Stimulated activated CD4-positive, alpha-beta T cell treated with anti-CD3 and anti-CD28 coated beads, Interleukin-4, amount 100 ng/mL, for 4 hours (primary cell): Measurements from ENCODE around the gene DSTN.
A peak's percentile ranks its signal among the peaks of the same experiment; 100 is the strongest.

Experiments used
- DNase-seq, 2 experiments: peaks; one replicate each; pipeline ENCODE4 v3.0.0-alpha.2; 2020

Gene DSTN

DNA sequence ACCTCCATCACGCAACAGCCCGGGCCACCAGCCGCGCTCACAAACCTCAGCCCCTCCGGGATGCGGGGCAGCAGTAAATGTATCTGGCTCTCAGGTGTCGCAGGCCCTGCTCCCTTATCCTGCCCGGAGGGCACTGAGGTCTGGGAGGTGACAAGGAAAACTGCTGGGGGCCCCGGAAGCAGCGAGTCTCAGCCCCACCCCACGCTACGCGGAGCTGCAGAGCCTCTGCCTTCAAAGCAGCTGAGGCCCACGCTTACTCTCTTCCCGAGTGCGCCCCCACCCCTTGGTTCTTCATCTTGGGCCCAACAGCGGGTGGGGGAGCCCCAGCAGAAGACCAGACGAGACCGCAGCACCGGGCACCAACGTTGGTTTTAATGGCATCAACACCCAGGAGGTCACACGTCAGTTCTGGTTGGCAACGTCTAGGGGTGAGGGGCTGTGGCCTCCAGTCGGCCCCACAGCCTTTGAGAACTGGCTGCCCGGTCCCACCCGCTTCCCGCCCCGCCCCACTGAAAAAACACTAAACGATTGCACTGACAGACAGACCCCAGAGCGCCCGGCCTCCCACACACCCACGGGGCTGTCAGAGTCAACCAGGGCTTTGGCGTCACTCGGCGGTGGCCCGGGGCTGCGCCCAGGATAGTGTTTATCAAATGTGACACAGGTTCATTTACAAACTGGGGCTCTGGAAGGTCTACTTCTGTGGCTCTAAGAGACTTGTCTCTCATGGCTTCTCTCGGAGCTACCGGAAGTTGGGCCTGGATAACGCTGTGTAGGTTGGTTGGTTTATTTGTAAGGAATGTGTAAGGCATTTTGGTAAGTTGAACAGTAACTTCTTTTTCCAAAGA lies 43.7 kb downstream of the DSTN start:
- DNase-seq = peak in 1 of 2 experiments; percentile 1

DNA sequence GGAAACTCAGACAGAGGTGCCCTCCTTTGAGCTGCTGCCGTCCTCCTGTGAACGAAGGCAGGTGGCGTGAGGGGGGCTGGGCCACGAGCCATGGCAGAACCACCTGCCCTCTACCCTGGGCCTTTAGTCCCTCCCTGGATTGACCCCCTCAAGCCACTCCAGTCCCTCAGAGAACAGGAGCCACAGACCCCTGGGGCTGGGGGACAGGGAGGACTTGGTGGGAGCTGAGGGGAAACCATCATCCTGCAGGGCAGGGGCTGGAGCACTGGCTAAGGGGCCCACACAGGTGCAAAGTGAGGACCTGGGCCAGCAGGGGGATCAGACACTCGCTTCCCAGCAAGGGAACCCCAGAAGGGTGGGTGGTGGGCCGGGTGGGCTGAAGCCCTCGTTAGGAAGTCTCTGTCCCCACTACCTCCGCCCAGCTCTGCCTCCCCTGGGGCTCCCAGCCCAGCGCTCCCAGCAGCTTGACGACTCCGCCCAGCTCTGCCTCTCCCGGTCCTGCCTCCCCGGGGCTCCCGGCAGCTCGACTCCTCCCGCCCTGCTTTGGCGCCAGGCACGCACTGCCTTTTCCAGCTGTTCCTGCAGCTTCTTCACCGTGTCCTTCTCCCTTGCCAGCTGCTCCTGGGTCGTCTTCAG lies 44.4 kb downstream of the DSTN start:
- peak in 1 of 2 experiments; percentile 1 for DNase-seq

DNA sequence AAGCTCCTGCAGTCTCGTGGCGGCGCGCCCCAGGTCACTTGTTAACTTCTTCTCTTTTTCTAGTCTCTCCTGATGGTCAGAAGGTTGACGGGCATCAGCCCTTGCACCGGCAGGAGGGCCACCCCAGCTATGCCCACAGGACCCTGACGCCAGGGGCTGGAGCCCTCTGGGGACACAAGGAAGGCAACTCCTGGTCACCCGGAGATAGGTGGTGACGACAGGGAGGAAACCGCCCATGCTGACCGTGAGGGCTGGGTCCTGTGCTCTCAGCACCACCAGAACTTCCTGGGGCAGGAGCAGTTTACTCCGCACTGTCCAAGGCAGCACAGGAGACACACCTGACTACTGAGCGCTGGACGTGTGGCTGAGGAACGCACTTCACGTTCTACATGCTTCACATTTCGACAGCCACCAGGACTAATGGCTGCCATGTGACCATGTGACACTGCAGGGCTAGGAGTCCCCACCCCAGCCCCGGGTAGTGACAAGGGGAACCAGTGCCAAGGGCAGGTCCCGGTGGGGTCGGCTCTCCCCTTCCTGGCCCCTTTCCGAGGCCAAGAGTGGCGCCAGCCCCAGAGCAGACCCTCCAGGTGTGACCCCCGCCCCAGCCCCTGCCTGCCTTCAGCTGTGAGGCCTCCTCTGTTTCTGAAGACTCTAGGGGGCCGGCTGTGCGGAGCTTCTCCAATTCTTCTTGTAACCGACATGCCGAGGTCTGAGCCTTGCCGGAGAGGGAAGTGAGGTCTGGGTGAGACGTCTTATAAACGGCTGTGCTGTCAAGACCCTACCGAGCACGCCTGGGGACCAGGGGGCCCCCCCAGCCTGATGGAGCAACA lies 45.2 kb downstream of the DSTN start:
- DNase-seq = peak in 1 of 2 experiments; percentile 0

DNA sequence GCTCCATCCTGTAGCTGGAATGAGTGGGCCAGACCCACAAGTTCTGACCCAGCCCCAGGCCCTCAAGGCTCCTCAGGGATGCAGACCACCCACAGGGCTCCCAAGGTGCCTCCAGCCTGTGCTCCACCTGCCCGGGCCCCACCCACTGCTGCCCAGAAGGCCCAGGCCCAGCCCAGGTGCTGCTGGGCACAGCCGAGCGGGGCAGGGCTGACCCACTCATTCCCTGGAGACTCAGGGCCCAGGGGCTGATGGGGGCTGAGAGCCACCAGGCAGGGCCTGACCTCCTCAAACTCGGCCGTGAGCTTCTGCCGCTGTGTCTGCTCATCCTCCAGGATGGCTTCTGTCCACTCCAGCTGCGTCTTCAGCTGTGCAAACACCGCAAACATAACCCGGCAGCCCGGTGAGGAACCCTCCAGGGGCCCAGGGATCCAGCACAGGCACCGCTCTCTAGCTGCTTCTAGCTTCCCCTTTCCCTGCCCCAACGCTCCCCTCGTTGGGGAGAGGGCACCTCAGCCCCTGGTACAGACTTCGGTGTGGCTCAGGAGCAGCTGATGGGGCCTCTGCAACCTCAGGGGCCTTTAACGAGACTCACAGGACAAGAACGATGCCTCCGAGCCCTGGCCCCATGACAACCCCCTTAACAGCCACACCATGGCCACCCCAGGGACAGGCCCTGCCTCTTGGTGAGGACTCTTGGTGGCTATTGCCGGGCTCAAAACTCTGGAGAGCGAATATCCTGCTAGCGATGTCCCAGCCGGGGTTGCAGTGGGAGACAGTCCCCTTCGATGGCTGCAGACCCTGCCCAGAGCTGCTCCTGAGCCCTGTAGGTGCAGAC lies 46.0 kb downstream of the DSTN start:
- peak in 1 of 2 experiments; percentile 1 for DNase-seq

DNA sequence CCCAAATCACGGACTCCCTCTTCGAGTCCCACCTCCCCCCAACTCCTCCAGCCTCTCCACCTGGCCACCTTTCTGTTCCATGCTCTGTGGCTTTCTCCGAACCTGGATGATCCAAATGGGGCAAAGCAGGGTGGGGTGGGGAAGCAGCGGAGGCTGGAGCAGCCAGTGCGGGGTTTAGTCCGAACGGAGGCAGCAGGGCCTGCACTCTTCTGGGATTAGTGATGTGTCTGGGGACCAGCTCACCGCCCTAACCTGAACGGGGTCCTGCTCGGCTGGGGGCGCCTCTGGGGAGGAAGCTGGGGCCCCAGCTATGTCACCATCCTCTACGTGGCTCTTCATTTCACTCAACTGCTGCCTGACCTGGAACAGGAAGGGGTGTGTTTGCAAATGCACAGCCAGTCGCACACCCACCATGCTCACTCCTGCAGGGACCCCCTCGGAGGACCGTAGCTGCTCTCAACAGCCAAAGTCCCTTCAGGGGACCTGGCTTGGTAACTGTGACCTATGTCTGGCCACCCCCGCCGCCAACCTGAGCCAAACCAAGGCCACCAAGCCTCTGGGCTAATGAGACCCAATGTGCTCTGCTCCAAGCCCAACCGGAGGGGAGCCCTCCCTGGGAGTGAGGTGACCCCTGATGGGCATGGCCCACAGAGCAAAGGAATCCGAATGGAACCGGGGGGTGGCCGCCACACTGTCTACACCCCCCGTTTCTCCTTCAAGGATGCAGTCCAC lies 46.8 kb downstream of the DSTN start:
- peak in 1 of 2 experiments; percentile 0 for DNase-seq

DNA sequence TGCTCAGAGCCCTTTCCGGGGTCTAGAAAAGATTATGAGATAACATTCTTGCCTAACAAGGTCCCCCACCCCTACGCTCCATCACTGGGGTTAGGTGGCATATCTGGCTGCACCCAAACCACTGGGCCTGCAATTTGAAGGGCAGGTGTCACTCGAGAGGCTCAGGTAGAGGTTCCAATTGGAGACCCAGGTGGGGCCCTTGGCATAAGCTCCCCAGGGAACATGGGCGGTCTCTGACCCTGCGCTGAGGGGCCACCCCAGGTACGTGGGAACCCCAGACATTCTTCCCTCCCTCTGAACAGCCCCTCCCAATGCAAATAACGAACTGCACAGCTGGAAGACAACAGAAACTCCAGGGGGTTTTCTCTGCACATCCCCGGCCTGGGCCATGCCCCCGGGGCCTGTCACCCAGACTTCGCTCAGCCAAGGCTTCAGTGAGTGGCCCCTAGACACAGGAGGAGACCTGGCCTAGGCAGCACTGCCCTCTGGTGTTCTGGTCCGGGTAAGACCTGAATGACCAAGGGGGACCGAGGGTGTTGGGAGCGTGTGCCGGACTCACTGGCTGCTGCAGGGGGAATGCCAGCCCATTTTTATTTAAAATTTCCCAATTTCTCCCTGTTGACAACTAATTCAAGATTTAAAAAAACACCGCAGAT lies 47.5 kb downstream of the DSTN start:
- peak; percentile 29 to 45 for DNase-seq

DNA sequence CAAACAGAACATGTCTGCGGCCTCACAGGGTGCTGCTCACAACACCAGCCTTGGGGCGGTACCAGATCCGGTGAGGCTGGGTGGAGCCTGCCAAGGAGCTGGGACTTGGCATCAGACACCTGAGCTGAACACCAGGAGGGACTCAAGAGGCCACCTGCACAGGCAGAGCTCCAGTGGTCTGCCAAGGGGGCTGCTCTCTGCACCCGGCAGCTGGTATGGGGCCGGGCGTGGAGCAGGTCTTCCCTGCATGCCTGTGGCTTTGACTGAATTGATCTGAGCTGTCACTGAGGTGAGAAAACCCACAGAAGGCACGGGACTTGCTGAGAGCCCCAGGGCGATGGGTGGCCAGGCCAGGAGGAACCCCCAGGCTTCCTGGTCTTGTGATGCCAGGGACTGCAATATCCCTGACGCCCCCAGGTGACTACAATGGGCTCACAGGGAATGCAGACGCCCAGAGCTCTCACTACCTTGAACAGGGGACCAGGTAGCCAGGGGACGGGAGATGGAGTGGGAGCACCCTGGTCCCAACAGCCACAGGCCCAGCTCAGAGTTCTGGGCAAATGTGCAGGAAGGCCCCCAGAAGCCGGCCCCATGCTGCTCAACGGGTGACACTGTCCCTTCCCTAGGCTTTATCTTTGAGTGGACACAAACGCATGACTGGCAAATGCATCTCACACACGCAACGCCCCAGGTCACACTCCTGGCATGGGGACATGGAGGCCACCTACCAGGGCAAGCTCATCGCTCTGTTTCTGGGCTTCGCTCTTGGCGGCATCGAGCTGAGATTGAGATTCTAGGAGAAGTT lies 48.2 kb downstream of the DSTN start:
- no peak for DNase-seq

DNA sequence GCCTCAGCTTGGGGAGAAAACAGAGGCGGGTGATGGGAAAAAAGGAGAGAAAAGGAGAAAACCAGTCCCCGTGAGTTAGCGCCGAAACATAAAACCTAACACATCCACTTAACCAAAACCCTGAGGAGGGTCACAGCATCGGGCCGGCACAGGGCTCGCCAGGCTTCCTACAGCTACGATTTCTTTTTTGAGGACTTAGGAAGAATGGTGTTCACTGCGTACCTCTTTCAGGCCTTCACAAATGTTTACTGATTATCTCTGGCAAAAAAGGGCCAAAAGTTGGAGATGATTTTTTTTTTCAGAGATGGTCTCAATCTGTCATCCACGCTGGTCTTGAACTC lies 48.8 kb downstream of the DSTN start:
- DNase-seq = no peak

DNA sequence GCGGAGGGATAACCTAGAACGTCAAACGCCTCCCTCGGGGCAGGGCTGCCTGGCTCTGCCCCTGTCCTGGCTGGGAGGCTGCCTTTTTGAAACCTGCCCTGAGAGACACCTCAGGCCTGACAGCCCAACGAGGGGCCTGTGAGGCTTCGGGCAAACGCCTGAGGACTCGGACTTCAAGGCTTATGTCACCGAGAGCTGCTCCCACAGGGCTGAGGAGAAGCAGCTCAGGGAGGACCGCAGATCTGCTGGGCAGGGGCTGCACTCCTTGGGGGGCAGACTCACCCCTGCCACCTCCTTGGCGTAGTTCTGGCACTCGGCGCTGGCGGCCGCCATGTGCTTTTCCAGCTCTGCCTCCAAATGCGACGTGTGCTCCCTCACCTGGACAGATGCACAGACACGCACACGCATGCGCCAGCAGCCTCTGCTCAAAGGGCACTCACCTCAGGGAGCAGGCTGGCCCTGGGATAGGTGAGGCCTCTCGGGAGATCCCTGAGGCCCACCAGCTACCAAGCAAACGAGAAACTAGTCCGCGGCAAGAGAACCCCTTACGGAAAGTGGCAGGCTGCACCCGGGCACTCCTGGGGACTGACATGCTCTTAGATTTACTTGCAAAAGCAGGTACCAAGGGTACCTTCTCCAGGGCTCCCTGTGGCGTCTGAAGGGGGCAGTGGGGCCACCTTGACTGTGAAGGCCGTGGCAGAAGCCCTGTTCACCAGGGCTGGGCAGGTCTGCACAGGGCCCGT lies 49.6 kb downstream of the DSTN start:
- no peak for DNase-seq

DNA sequence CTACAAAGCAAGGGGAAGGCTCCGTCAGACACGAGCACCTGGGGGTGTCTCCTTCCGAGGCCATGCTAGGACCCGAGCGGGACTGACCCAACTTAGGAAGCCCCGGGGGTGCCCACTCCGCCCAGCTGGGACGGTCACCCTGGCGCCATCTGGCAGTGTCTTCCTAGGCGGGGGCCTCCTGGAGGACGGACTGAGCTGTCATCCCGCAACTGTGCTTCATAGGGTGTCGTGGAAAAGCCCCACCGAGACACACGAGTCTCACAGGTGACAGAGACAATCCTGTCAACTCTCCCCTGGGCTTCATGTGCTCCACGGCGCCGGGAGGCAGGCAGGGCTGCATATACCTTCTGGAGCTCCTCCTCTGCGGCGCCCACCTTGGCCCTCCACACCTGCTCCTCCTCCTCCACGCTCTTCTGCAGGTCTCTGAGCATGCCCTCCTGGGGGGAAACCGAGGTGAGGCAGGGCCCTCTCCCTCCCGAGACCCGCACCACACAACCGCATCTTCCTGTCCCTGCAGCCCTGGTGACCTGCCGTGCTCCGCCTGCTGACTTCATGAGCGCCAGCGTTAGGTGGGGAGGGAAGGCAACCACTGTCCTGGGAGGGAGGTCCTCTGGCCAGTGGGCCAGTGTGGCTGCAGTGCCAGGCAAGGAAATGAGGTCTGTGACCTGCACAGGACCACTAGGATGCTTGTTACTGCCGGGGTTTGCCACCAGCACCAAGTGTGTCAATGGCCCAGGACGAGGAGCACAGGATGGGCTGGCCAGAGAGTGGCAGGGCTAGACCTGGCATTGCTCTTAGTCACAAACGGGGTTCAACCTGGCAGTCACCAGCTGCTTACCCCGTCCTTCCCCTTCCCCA lies 50.7 kb downstream of the DSTN start:
- no peak for DNase-seq

DNA sequence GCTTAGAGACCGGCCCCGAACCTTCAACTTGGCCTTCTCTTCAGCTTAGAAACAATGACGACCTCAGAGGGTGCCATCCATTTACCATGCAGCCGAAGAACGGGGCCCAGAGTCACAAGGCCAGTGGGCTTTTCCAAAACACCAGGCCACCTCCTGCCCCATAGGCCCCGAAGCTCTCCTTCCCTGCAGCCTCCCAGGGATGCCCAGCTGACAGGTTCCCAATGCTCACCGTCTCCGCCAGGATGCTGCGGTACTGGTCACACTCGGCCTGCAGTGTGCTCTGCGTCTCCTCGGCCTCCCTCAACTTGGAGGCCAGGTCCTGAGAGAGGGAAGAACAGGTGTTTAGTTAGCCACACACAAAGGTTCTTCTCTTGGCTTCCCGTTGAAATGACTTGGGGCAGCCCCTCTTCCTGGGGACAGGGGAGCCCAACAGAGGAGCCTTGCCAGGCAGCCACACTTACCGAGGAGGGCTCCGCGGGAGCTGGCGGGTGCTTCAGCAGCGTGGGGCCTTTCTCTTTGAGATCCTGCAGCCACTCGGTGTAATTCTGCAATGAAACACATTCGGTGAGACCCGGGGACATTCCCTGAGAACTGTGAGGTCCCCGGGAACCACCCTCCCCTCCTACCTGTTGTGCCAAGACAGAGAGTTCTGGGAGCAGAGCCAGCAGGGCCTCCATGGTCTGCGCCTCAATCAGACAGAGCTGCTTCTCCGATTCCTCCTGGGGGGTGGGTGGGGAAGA lies 51.5 kb downstream of the DSTN start:
- no peak for DNase-seq

DNA sequence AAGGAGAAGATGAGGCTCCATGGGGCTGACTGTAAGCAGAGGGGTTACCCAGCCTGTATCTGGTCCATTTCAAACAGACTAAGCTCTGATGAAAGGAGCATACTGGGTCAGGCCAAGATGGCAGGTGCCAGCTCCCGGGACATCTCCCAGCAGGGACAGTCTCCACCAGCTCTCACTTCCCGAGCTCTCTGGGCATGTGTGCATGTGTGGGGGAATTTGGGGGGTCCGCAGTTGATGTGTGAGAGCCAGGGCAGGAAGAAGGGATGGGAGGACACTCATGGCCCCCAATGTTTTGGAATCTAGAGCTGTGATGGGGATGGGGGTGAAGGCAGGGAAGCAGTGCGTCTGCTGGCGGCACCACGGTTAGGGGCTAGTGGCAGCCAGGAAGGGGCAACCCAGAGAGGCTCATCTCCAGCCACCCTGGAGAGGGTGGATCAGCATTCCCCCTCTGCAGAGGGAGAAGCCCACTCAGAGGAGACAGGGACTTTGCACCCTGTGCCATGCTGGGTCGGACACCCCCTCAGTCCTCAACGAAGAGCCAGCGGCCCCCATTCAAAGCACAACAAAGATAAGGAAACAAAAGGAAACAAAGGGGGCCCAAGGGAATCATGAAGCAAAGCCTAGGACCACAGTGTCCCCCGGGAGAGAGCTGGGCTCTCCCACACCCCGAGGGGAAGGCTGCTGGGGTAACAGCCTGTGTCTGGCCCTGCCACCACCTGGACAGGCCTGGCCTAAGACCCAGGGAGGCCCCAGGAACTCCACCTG lies 52.4 kb downstream of the DSTN start:
- no peak for DNase-seq

DNA sequence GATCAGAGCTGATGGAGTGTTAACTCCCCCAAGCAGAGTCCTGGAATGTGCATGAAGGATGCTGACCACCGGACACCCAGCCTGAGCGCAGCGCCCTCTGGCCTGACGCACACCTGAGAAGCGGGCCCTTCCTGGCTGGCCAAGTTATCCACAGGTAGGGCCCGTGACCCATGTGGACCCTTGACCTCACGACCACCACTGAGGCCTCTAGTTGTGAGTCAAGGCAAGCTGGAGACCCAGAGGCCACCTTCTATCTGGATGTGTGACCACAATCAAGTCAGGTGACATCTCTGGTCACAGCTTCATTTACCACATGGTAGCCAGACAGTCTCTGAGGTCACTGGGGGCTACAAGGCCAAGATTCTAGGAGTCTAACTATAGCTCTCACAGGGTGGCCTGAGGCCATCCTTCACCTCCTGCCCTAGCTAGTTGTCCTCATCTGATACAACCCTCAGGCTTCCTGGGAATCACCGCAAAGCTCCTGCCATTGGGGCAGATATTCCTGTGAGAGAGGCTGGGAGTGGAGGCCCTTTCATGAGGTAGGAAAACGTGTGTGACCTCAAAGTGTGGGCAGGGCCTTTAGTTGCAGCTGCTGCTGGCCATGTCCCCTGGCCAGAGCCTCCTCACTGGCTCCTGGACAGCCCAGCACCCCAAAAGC lies 53.1 kb downstream of the DSTN start:
- DNase-seq = no peak

DNA sequence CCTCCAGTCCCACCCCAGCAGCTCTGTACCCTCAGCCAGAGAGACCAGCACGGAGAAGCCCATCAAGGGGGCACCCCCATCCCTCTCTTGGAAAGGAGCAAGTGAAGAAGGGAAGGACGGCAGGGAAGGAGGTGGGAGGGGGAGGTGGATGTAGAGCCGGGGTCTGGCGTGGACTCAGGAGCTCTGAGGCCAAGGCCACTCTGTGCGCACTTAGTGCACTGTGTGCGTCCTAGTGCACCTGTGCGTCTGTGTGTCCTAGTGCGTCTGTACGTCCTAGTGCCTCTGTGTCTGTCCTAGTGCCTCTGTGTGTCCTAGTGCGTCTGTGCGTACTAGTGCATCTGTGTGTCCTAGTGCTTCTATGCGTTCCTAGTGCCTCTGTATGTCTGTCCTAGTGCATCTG lies 54.2 kb downstream of the DSTN start:
- DNase-seq = no peak

DNA sequence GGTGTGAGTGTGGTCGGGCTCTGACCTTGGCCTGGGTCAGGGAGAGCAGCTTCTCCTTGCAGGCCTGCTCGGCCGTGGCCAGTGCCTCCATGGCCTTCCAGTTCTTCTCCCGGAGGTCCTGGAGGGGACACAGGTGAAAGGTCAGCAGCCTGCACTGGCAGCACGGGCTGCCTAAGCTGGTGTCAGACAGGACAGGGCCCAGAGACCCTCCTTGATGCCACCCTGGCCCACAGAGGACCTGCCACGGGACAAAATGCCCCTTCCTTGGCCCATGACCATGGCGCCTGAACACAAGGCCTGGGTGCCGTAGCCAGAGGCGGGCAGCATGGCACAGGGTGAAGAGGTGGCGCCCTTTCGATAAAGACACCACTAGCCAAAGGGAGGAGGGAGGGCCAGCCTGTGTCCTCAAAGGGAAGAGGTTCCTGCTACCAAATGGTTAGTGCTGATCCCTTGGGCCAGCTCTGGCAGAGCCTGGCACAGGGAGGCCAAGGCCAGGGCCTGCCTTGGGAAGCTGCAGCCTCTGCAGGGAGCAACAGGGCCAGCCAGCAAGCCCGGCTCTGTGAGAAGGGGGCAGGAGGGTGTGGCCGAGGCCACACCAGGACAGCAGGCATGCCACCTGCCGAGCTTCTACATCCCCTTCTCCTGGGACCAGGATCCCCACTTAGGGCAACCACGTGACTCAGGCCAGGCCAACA lies 54.8 kb downstream of the DSTN start:
- DNase-seq = no peak
